GM12878 (cell line): ENCODE data around the gene MTMR10. TPM values are rescaled to one million over a fixed set of nuclear protein-coding genes. Genes with fewer than 3 reads are reported as not detected.

Experiments
- CHD4 ChIP-seq: fragments of 200-600 bp; sonication (generic); IDR thresholded peaks from 2 replicates; pipeline ENCODE4 v1.6.1; 2016; ENCODE audit warnings: mild to moderate bottlenecking
- EGR1 ChIP-seq, 2 experiments: IDR thresholded peaks; 1 replicate in 1 of 2; 2 replicates in 1 of 2; pipeline ENCODE4 v1.6.1; 2011 to 2012; ENCODE audit warnings: low read depth in 2 of 2, low read length in 2 of 2, borderline replicate concordance in 1 of 2, mild to moderate bottlenecking in 1 of 2, moderate library complexity in 1 of 2
- LARP7 ChIP-seq: fragments of 450-650 bp; IDR thresholded peaks from 2 replicates; pipeline ENCODE4 v1.6.1; 2017; ENCODE audit warnings: mild to moderate bottlenecking
- MTA3 ChIP-seq: IDR thresholded peaks from 2 replicates; pipeline ENCODE4 v1.6.1; 2012; ENCODE audit warnings: low read length, inconsistent platforms, borderline replicate concordance
- NFIC ChIP-seq: IDR thresholded peaks from 2 replicates; pipeline ENCODE4 v1.6.1; 2012; ENCODE audit warnings: low read depth, mild to moderate bottlenecking, inconsistent platforms, low read length, moderate library complexity
- ZNF217 ChIP-seq: fragments of 450-650 bp; IDR thresholded peaks from 2 replicates; pipeline ENCODE4 v1.6.1; 2017; ENCODE audit warnings: antibody characterized with exemption, mild to moderate bottlenecking
- polyA plus RNA-seq, 11 experiments: library from polyadenylated mRNA; depleted of rRNA in 4 of 11; unstranded in 6 of 11; stranded (reverse) in 5 of 11; fragments of >200 nt; fragmentation: Nextera tagmentation in 4 of 11; fragmentation: Illumina TruSeq in 1 of 11; extraction: Ambion mirVana in 4 of 11; extraction: Trizol in 1 of 11; gene quantifications; 1 replicate in 1 of 11; 2 replicates in 10 of 11; pipeline versions ENCODE4 v1.2.1 to v1.2.3, GENCODE V29; 2011 to 2016; ENCODE audit warnings: inconsistent platforms in 2 of 11, missing spikeins in 2 of 11, low read depth in 1 of 11
- total RNA-seq, 4 experiments: library from RNA; depleted of rRNA in 3 of 4; stranded (reverse); fragments of >200 nt in 3 of 4; fragmentation: Illumina TruSeq in 1 of 4; extraction: Trizol in 1 of 4; gene quantifications; 2 replicates each; pipeline versions ENCODE4 v1.2.1 to v1.2.3, GENCODE V29; 2013 to 2021
- TF ChIP-seq, protein P1 (sequence below): fragments of 450-650 bp; formaldehyde crosslinking; IDR thresholded peaks from 2 replicates; pipeline ENCODE4 v1.4.0; 2020; ENCODE audit warnings: mild to moderate bottlenecking, moderate library complexity
- TF ChIP-seq, protein P2 (sequence below): IDR thresholded peaks from 2 replicates; pipeline ENCODE4 v1.6.1; 2011; ENCODE audit warnings: low read depth, low read length, improper control_type of control experiment, borderline replicate concordance
- TF ChIP-seq, protein P3 (sequence below): fragments of 450-650 bp; IDR thresholded peaks from 2 replicates; pipeline ENCODE4 v1.6.1; 2017; ENCODE audit warnings: mild to moderate bottlenecking, low read depth, inconsistent platforms; ENCODE audit not compliant: poor library complexity, severe bottlenecking
- TF ChIP-seq, protein P4 (sequence below): IDR thresholded peaks from 2 replicates; pipeline ENCODE4 v1.6.1; 2012; ENCODE audit warnings: low read depth, low read length, improper control_type of control experiment

The MTMR10 gene
- total and polyA plus RNA-seq, 10 of the 15 experiments (the other 5 are each of a cell fraction or from before 2014, with no cell fraction given) = 1.9 to 13.6 (median 8.9) TPM

DNA sequence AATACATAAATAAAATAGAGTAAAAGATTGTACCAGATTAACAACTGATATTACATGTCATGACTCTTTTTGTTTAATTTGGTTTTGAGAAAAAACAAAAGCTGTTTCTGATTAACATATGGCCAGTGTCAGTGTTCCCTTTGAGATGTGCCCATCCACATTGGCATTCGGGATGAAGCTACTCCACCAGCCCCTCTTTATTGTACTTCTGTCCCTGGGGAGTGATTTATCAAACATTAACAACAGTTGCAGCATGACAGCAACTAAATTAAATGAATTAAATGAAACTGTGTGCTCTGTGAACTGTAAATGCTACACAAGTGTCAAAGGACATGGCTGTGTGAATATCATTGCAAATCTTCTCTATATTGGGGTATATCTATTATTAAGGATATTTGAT, 25.9 kb upstream of the MTMR10 start (continued):
- TF ChIP-seq, protein P1, sequence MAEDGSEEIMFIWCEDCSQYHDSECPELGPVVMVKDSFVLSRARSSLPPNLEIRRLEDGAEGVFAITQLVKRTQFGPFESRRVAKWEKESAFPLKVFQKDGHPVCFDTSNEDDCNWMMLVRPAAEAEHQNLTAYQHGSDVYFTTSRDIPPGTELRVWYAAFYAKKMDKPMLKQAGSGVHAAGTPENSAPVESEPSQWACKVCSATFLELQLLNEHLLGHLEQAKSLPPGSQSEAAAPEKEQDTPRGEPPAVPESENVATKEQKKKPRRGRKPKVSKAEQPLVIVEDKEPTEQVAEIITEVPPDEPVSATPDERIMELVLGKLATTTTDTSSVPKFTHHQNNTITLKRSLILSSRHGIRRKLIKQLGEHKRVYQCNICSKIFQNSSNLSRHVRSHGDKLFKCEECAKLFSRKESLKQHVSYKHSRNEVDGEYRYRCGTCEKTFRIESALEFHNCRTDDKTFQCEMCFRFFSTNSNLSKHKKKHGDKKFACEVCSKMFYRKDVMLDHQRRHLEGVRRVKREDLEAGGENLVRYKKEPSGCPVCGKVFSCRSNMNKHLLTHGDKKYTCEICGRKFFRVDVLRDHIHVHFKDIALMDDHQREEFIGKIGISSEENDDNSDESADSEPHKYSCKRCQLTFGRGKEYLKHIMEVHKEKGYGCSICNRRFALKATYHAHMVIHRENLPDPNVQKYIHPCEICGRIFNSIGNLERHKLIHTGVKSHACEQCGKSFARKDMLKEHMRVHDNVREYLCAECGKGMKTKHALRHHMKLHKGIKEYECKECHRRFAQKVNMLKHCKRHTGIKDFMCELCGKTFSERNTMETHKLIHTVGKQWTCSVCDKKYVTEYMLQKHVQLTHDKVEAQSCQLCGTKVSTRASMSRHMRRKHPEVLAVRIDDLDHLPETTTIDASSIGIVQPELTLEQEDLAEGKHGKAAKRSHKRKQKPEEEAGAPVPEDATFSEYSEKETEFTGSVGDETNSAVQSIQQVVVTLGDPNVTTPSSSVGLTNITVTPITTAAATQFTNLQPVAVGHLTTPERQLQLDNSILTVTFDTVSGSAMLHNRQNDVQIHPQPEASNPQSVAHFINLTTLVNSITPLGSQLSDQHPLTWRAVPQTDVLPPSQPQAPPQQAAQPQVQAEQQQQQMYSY (CRISPR knock-in tag) = no peak
- TF ChIP-seq EGR1 (IDR thresholded peaks at IDR 0.05; ENCODE audit: borderline replicate concordance in 1 of 2, low read depth in 2 of 2, low read length in 2 of 2) (no peak), NFIC (no peak), MTA3 (no peak), CHD4 (no peak), LARP7 (no peak), ZNF217 (no peak)
- TF ChIP-seq, protein P2, sequence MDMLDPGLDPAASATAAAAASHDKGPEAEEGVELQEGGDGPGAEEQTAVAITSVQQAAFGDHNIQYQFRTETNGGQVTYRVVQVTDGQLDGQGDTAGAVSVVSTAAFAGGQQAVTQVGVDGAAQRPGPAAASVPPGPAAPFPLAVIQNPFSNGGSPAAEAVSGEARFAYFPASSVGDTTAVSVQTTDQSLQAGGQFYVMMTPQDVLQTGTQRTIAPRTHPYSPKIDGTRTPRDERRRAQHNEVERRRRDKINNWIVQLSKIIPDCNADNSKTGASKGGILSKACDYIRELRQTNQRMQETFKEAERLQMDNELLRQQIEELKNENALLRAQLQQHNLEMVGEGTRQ = no peak
- TF ChIP-seq, protein P3, sequence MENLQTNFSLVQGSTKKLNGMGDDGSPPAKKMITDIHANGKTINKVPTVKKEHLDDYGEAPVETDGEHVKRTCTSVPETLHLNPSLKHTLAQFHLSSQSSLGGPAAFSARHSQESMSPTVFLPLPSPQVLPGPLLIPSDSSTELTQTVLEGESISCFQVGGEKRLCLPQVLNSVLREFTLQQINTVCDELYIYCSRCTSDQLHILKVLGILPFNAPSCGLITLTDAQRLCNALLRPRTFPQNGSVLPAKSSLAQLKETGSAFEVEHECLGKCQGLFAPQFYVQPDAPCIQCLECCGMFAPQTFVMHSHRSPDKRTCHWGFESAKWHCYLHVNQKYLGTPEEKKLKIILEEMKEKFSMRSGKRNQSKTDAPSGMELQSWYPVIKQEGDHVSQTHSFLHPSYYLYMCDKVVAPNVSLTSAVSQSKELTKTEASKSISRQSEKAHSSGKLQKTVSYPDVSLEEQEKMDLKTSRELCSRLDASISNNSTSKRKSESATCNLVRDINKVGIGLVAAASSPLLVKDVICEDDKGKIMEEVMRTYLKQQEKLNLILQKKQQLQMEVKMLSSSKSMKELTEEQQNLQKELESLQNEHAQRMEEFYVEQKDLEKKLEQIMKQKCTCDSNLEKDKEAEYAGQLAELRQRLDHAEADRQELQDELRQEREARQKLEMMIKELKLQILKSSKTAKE = no peak
- TF ChIP-seq, protein P4, sequence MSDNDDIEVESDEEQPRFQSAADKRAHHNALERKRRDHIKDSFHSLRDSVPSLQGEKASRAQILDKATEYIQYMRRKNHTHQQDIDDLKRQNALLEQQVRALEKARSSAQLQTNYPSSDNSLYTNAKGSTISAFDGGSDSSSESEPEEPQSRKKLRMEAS = no peak
